GM12865 (cell line): ENCODE results near the gene SEMA5A.

Source experiments
- DNase-seq: peaks from one replicate; pipeline ENCODE4 v3.0.0; 2010; ENCODE audit warnings: low read depth
- H3K4me3 ChIP-seq: 2 replicates; pipeline ENCODE4 v1.5.1; 2011; ENCODE audit warnings: mild to moderate bottlenecking, low read depth, low read length, control low read depth
- CTCF ChIP-seq: IDR thresholded peaks from 2 replicates; pipeline ENCODE4 v1.5.1; 2011; ENCODE audit warnings: low read length, control low read depth, low read depth, inconsistent platforms; ENCODE audit not compliant: insufficient read depth; ENCODE audit errors: missing control alignments

The SEMA5A gene

GRCh38 chr5:9124071-9124470, 421.8 kb downstream of the SEMA5A start:
- no peak overlapping the region for H3K4me3 ChIP-seq
- no peak for TF ChIP-seq CTCF
- DNase-seq = no peak

GRCh38 chr5:9122528-9122927, 423.3 kb downstream of the SEMA5A start:
- TF ChIP-seq CTCF = no peak
- DNase-seq = no peak
- no peak overlapping the region for H3K4me3 ChIP-seq

GRCh38 chr5:9121597-9121996, 424.3 kb downstream of the SEMA5A start:
- no peak for TF ChIP-seq CTCF
- DNase-seq = no peak
- no peak overlapping the region for H3K4me3 ChIP-seq

GRCh38 chr5:9118852-9119251, 427.0 kb downstream of the SEMA5A start:
- no peak for TF ChIP-seq CTCF
- no peak for DNase-seq
- no peak overlapping the region for H3K4me3 ChIP-seq

GRCh38 chr5:9115093-9115492, 430.8 kb downstream of the SEMA5A start:
- no peak overlapping the region for H3K4me3 ChIP-seq
- DNase-seq = no peak
- TF ChIP-seq CTCF = no peak

- no peak overlapping the region for H3K4me3 ChIP-seq
- DNase-seq = no peak
- no peak for TF ChIP-seq CTCF
These were observed 433.2 kb downstream of the SEMA5A start for GRCh38 chr5:9112520-9113291.

- TF ChIP-seq CTCF = no peak
- no peak for DNase-seq
These were observed 437.7 kb downstream of the SEMA5A start for GRCh38 chr5:9108162-9108561.

More at GRCh38 chr5:9108162-9108561, 437.7 kb downstream of the SEMA5A start:
- H3K4me3 ChIP-seq = no peak overlapping the region
